ENCODE data around the gene NME1.
"Not testable (repeated sequence)": the region's sequence is repeated elsewhere in the genome, so short reads cannot be mapped to it uniquely, and the experiment has no call there.

The NME1 gene

GRCh38 chr17:51153210-51154072 is at the start of gene NME1:
NME1 (plus strand) TSS chr17:51153559; CDS start chr17:51155655, 2,096 bp downstream.
- DNase-seq (ENCODE audit: low spot score): peak; percentile 96

DNA sequence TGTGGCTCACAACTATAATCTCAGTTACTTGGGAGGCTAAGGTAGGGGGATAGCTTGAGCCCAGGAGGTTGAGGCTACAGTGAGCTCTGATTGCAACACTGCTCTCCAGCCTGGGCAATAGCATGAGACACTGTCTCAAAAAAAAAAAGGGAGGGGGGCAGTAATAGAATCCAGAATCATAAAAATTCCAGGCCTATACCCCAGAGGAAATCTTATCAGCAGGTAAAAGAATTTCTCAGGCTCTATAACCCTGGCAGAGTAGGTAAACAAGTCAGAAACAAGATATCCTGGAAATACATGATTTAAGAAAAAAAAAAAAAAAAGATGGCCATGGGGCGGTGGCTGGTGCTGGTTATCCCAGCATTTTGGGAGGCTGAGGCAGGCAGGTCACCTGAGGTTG is 45.6 kb upstream of the NME1 start:
- no peak for DNase-seq (ENCODE audit: low spot score)

DNA sequence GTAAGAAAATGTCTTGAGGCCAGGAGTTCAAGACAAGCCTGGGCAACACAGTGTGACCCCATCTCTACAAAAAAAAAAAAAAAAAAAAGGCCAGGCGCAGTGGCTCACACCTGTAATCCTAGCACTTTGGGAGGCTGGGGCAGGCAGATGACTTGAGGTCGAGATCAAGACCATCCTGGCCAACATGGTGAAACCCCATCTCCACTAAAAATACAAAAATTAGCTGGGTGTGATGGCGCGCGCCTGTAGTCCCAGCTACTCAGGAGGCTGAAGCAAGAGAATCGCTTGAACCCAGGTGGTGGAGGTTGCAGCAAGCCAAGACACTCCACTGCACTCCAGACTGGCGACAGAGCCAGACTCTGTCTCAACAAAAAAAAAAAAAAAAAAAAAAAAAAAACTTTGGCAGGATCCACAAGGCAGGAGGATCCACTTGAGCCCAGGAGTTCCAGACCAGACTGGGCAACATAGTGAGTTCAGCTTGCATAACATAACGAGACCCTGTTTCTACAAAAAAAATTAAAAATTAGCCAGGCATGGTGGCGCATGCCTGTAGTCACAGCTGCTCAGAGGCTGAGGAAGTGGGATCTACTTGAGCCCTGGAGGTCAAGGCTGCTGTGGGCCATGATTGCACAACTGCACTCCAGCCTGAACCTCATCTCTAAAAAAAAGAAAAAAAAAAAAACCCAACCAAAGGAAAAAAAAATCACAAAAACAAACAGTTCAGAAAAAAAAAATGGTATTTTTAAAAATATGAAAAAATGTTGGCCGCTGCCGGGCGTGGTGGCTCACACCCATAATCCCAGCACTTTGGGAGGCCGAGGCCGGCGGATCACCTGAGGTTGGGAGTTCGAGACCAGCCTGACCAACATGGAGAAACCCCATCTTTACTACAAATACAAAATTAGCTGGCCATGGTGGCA is 40.8 kb upstream of the NME1 start:
- DNase-seq (ENCODE audit: low spot score): not testable (repeated sequence)

DNA sequence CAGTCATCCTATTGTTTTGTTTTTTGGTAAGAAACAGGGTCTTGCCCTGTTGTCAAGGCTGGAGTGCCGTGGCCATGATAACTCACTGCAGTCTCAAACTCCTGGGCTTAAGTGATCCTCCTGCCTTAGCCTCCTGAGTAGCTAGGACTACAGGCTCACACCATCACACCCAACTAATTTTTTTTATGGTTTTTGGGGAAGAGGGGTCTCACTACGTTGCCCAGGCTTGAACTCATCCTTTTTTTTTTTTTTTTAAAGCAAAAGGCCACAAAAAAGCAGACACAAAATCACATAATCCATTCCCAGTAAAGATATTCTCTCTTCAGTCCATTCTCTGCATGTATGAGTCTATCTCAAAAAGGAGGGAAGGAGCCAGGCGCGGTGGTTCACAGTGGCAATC is 38.2 kb upstream of the NME1 start:
- DNase-seq (ENCODE audit: low spot score): no peak

DNA sequence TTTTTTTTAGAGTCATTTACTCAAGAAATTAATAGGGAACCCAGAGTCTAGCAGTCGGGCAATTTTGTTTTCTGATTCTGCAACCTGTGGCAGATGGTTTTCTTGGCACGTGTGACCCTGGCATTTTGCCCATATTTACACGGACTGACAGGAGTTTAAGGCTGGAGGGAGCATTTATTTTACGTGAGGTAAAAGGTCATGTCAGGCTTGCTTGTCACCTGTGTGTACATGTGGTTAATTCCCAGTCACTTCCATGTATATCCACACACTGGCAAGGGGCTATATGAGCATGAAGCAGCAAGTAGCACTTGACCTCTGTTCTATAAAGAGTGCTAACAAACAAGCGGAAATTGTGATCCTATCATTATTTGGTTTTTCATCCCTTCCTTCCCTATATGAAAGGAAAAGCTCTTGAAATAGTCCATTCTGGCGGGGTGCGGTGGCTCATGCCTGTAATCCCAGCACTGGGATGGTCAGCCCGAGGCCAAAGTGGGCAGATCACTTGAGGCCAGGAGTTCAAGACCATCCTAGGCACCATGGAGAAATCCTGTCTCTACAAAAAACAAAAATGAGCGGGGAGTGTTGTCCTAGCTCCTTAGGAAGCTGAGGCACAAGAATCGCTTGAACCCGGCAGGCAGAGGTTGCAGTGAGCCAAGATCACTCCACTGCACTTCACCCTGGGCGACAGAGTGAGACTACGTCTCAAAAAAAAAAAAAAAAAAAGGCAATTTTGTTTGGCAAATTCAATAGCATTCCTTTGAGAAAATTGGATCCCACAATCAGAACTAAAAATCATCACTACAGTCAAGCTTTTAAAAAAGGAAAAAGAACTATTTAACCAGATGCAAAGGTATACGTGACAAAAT is 34.8 kb upstream of the NME1 start:
- DNase-seq (ENCODE audit: low spot score): no peak

- peak; percentile 45 for DNase-seq (ENCODE audit: low spot score)
These were observed 33.7 kb upstream of the NME1 start for GRCh38 chr17:51119415-51120356.

DNA sequence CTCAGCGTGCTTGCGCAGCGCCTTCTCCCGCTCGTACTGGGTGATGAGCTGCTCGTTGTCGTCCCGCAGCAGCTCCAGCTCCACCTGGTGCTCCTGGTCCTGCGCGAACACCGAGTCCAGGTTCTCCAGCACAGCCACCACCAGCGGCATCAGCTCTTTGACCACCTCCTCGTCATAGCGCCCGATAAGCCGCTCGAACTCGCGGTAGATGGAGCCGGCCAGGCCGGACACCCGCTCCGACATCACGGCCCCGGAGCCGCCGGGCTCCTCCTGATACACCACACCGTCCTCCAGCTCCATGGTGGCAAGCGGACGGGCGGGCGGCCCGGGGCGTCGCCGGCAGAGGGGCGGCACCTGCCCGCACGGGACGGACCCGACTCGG is 33.0 kb upstream of the NME1 start:
- peak; percentile 37 for DNase-seq (ENCODE audit: low spot score)

- peak; percentile 98 for DNase-seq (ENCODE audit: low spot score)
These were observed 32.4 kb upstream of the NME1 start, which contains the start of gene SPAG9 for GRCh38 chr17:51120739-51121619. SPAG9 (minus strand) TSS chr17:51120868; CDS start chr17:51120656, 212 bp downstream.

DNA sequence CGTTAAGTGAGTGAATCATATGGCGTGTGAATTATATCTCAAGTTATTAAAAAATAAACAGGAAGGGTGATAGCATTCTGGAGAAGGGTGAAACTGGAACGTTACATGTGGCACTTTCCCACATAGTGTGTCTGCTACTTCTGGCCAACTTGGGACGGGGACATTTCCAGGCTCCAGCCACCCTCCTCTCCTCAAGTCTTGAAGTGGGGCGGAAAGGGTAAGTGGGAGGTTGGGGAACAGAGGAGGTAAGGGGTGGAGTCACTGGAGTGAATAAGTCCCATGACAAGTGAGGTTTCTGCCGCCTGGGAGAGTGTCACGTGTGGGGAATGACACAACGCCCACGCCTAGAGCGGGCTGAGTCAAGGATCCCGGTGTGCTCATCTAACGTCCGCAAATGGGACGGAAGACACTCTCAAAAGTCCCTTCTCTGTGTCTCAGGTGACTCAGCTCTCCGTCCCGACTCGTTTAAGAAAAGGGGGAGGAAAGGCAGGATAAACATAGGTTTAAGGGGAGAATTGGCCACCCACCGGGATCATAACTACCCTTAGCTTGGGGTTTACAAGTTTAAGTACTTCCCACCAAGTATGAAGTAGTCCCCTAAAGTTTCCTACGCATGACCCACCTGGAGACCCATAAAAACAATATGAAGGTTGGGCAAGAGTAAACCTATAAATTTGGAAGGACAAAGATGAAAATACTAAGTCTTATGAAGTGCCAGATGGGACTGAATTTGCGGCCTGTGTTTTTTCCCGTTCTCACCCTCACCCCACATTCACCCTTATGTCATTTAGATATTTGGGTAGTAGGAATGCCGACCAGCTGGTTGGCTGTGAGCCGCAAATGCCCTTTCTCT is 31.5 kb upstream of the NME1 start:
- peak; percentile 86 for DNase-seq (ENCODE audit: low spot score)

- not testable (repeated sequence) for DNase-seq (ENCODE audit: low spot score)
These were observed 30.8 kb upstream of the NME1 start for GRCh38 chr17:51122473-51123115.

GRCh38 chr17:51124640-51125503 is 28.5 kb upstream of the NME1 start:
- DNase-seq (ENCODE audit: low spot score): no peak

- no peak for DNase-seq (ENCODE audit: low spot score)
These were observed 25.3 kb upstream of the NME1 start for GRCh38 chr17:51128076-51128475.

DNA sequence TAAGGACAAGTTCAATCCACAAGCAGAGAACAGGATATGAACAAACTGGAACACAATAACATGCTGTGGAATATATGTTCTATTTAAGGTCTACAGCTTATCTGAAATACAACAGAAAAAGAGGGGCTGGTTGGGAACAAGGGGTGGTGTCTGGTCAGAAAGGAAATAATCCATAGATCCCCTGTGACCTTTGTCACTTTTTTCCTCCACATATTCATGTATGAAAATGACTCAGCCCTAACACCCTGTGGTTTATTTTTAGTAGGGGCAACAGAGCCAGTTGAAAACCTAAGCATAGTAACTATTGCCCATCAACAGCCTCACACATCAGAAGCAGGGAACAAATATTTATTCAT is 20.4 kb upstream of the NME1 start:
- DNase-seq (ENCODE audit: low spot score): peak; percentile 20

GRCh38 chr17:51133365-51133764 is 20.0 kb upstream of the NME1 start:
- peak; percentile 32 for DNase-seq (ENCODE audit: low spot score)

GRCh38 chr17:51135956-51136355 is 17.4 kb upstream of the NME1 start:
- no peak for DNase-seq (ENCODE audit: low spot score)

DNA sequence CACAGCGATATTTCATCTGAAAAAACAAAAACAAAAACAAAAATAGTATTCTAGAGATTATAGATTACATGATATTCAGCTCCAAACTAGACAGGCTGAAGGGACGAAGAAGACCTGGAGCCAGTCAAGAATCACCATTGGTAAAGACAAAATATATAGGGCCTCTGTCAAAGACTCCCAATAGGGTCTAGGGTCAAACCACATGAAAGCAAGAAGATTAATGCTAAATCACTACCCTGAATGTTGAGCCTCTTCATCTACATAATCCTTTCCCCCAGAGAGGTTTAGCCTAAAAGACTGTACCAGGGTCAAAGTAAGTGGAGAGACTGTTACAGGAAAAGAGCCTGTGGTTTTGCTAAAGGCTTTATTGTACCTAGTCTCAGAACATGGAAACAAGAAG is 10.8 kb upstream of the NME1 start:
- no peak for DNase-seq (ENCODE audit: low spot score)

Measured in GM03348 (cell line).